Testis (tissue), 3 donors: ENCODE results near the gene S100A5. TPM values are rescaled to one million over a fixed set of nuclear protein-coding genes. Genes with fewer than 3 reads are reported as not detected.

Experiments used
- DNase-seq: peaks from one replicate; pipeline ENCODE4 v3.0.0-alpha.2; 2019
- H3K27ac ChIP-seq, 2 donors: fragments of 200-600 bp; sonication (generic); one replicate each; pipeline ENCODE4 v1.5.1; 2019
- H3K27me3 ChIP-seq: fragments of 200-600 bp; sonication (generic); one replicate; pipeline ENCODE4 v1.5.1; 2019
- H3K36me3 ChIP-seq: fragments of 200-600 bp; sonication (generic); one replicate; pipeline ENCODE4 v1.5.1; 2017; ENCODE audit warnings: low read depth; ENCODE audit errors: missing control alignments
- H3K4me1 ChIP-seq: fragments of 200-600 bp; sonication (generic); one replicate; pipeline ENCODE4 v1.5.1; 2019
- H3K4me3 ChIP-seq, 2 donors: fragments of 200-600 bp; sonication (generic); one replicate each; pipeline ENCODE4 v1.5.1; 2017 to 2019
- H3K9me3 ChIP-seq: fragments of 200-600 bp; sonication (generic); one replicate; pipeline ENCODE4 v1.5.1; 2017
- POLR2A ChIP-seq: fragments of 450-650 bp; IDR thresholded peaks from one replicate; pipeline ENCODE4 v1.6.1; 2017; ENCODE audit warnings: antibody characterized with exemption, mild to moderate bottlenecking, moderate library complexity
- WGBS, 2 donors: methylation state at CpG; one replicate each; pipeline ENCODE4 v1.1.5; 2018; 5-methylcytosine and 5-hydroxymethylcytosine counted together
- intact Hi-C: fragments of 100-400 bp; cut with DNase I; formaldehyde crosslinking; loops from one replicate; pipeline ENCODE4 v1.15.1; 2023; ENCODE audit warnings: low total_unique reads
- polyA plus RNA-seq: library from polyadenylated mRNA; stranded (reverse); fragments of 350-450 nt; fragmentation: Illumina TruSeq; extraction: RNeasy Lipid Tissue Mini Kit (QIAGEN cat#74804); gene quantifications from one replicate; pipeline ENCODE4 v1.2.3, GENCODE V29; 2014; ENCODE audit warnings: low read depth, low replicate concordance; ENCODE audit not compliant: insufficient read depth
- total RNA-seq, 2 donors: library from RNA; depleted of rRNA; stranded (reverse); fragments of >200 nt; gene quantifications; one replicate each; pipeline ENCODE4 v1.2.3, GENCODE V29; 2016
- TF ChIP-seq, protein P1 (sequence below), 3 experiments: fragments of 450-650 bp in 2 of 3; fragments of 200-600 bp in 1 of 3; sonication (generic) in 1 of 3; IDR thresholded peaks; one replicate each; pipeline ENCODE4 v1.5.1; 2016 to 2019; ENCODE audit warnings: antibody characterized with exemption in 3 of 3, mild to moderate bottlenecking in 2 of 3, moderate library complexity in 1 of 3

S100A5 gene
- total and polyA plus RNA-seq, 3 donors from 2014 or later, result 1.3 TPM; not detected in 2

DNA sequence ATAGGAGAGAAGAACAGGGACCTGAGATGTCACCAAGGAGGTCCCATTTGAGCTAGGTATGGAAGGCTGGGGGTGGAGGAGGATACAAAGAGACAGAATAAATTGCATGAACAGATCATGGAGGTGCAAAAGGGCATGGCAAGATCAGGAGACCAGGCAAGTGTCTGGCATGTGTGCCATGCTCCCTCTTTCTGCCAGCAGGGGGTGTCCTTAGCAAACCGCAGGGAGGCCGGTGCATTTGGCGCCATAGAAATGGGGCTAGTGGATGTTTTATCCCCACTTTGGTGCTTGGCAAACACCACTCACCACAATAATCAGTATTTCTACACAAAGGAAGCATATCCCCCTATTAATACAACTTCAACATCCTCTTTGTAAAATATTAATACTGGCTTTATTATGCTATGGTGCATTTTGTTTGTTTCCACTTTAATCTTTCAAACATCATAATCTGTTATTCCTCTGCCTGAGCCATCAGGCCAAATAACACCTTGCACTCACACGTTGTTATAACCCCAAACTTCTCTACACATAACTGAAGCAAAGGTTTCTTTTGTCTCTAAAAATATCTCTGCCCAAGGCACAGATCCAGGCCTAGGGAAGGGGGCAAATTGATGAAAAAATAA is 30.9 kb downstream of the S100A5 start:
- no peak overlapping the region for H3K27ac ChIP-seq
- 83 to 88% methylated on average over 4 of the region's 4 CpGs for WGBS, 2 donors
- peaks cover 27% of the 10 kb centered on the region for H3K4me1 ChIP-seq
- TF ChIP-seq, protein P1, sequence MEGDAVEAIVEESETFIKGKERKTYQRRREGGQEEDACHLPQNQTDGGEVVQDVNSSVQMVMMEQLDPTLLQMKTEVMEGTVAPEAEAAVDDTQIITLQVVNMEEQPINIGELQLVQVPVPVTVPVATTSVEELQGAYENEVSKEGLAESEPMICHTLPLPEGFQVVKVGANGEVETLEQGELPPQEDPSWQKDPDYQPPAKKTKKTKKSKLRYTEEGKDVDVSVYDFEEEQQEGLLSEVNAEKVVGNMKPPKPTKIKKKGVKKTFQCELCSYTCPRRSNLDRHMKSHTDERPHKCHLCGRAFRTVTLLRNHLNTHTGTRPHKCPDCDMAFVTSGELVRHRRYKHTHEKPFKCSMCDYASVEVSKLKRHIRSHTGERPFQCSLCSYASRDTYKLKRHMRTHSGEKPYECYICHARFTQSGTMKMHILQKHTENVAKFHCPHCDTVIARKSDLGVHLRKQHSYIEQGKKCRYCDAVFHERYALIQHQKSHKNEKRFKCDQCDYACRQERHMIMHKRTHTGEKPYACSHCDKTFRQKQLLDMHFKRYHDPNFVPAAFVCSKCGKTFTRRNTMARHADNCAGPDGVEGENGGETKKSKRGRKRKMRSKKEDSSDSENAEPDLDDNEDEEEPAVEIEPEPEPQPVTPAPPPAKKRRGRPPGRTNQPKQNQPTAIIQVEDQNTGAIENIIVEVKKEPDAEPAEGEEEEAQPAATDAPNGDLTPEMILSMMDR (IDR thresholded peaks at IDR 0.05), result peak; percentile 17 to 42 (median 26)
- TF ChIP-seq POLR2A, result no peak
- H3K9me3 ChIP-seq, result no peaks in the 10 kb centered on the region
- no peaks in the 10 kb centered on the region for H3K27me3 ChIP-seq
- intact Hi-C loops, result loop anchor here (5.0 kb wide), 1 partner anchor 62 kb away; no protein-coding TSS in a partner anchor
- no peak overlapping the region for H3K4me3 ChIP-seq
- H3K36me3 ChIP-seq, result no peaks in the 10 kb centered on the region
- DNase-seq, result peak; percentile 43

DNA sequence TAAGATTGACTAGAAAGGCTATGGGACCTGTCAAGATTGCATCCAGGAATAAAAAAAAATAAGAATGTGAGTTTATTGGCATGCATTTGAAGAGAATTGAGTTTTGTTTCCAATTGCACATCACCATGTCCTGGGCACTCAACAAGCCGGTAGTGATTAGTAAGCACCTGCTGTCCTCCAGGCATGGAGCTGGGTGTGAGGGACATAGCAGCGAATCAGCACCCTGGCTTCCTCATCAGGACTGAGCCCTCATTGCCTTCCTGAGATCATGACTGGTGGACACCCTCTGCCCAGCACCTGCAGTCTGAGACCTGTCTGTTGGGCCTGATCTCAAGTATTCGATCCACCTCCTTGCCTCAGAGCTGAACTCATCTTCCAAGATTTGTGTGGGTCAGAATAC is 31.7 kb downstream of the S100A5 start:
- Histone ChIP-seq H3K36me3 (no peaks in the 10 kb centered on the region), H3K4me3 (no peak overlapping the region), H3K27ac (no peak overlapping the region), H3K9me3 (no peaks in the 10 kb centered on the region), H3K4me1 (peaks cover 27% of the 10 kb centered on the region), H3K27me3 (no peaks in the 10 kb centered on the region)
- TF ChIP-seq, protein P1 (IDR thresholded peaks at IDR 0.05), result no peak
- TF ChIP-seq POLR2A, result no peak
- WGBS, 2 donors, result 92 to 95% methylated on average over 3 of the region's 3 CpGs
- DNase-seq, result no peak
- intact Hi-C loops, result no loop called here

DNA sequence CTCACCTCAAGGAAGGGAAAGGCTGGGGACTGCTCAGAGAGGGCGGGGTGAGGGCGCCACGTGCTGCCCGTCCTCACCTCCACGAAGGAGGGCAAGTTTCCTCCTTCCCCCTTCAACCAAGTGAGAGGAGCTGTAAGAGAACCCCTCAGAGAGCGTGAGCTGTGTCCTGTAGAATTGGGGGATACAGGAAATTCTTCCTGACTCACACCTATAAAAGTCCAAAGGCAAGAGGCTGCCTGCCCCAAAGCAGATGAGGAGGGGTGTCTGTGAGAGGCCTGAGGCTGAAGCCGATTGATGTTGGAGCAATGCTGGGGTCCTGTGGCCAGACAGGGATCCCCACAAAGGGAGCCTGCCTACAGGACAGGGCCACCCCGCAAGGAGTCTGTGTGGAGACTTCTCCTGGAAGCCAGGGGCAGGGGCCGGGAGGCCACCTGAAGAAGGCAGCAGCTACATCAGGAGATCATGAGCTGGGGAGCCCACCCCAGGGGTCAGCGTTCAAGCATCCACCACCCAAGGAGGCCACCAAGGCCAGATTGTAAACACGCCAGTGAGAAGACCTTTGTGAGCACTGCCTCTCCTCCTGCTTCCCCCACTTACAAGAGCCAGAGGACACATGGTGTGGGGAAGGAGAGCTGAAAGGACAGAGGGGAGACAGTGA is 32.7 kb downstream of the S100A5 start:
- Histone ChIP-seq H3K4me3 (no peak overlapping the region), H3K4me1 (peaks cover 27% of the 10 kb centered on the region), H3K9me3 (no peaks in the 10 kb centered on the region), H3K27me3 (no peaks in the 10 kb centered on the region), H3K27ac (peak overlapping the region in 1 of 2 donors; percentile 65), H3K36me3 (no peaks in the 10 kb centered on the region)
- intact Hi-C loops, result no loop called here
- DNase-seq, result no peak
- TF ChIP-seq POLR2A, result no peak
- WGBS, 2 donors, result 80 to 83% methylated on average over 8 to 11 of the region's 11 CpGs

DNA sequence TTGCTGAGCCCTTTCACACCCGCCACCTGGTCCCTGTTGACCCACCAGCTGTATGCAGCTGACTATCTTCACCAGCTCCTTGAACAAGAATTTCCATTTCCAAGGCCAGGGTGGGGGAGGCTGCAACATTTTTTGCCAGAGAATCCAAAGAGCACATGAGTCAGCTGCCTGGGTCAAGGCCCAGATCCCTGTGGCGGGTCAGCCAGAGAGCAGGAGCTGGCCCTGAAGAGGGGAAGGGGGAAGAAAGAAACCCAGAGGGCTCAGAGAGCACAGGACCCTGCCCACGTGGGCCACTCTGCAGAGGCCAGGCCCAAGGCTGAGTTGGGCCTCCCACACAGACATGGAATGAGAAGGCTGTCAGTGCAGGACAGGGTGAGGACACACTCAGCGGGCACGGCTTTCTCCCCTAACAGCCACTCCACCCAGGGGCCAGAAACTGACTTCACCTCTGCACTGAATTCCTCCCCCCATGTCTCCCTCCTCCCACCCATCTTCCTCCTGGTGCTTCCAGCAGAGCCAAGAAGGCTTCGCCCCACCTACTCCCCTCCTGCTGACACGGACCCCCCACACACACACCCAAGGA is 33.8 kb downstream of the S100A5 start:
- H3K27me3 ChIP-seq, result no peaks in the 10 kb centered on the region
- H3K36me3 ChIP-seq, result no peaks in the 10 kb centered on the region
- H3K9me3 ChIP-seq, result no peaks in the 10 kb centered on the region
- 21 to 55% methylated on average over 7 of the region's 7 CpGs for WGBS, 2 donors
- H3K27ac ChIP-seq, result peak overlapping the region in 1 of 2 donors; percentile 65
- intact Hi-C loops, result no loop called here
- H3K4me3 ChIP-seq, result no peak overlapping the region
- peaks cover 27% of the 10 kb centered on the region for H3K4me1 ChIP-seq
- TF ChIP-seq POLR2A, result no peak
- TF ChIP-seq, protein P1 (IDR thresholded peaks at IDR 0.05), result no peak
- peak; percentile 91 for DNase-seq

DNA sequence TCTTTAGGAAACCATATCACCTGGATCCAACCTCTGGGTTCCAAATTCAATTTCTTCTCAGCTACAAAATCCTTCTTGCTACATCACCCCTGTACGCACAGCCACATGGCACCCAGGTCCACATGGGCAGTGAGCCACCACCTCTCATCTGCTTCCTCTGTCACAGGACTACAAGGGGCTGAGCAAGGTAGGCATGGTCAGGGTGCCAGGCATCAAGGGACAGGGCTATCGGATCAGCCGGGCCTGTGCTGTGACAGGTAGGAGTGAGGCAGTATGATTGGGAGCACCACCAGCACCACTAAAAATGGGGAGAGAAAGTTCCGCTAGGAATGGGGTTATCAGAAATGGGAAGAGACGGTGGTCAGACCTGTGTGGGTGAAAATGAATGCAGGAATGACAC is 34.3 kb downstream of the S100A5 start:
- 59 to 66% methylated on average over 5 of the region's 5 CpGs for WGBS, 2 donors
- DNase-seq, result no peak

More for the DNA sequence above, 34.3 kb downstream of the S100A5 start:
- TF ChIP-seq, protein P1 (IDR thresholded peaks at IDR 0.05), result no peak
- no peak for TF ChIP-seq POLR2A
- Histone ChIP-seq H3K27ac (no peak overlapping the region), H3K4me3 (no peak overlapping the region), H3K4me1 (peaks cover 27% of the 10 kb centered on the region), H3K27me3 (no peaks in the 10 kb centered on the region), H3K9me3 (no peaks in the 10 kb centered on the region), H3K36me3 (no peaks in the 10 kb centered on the region)
- intact Hi-C loops, result no loop called here
